Measurements from ENCODE around the gene PABPC4L.
"Not testable (repeated sequence)": the region's sequence is repeated elsewhere in the genome, so short reads cannot be mapped to it uniquely, and the experiment has no call there.

Gene PABPC4L

GRCh38 chr4:134201216-134202161, at the start of gene PABPC4L:
PABPC4L (minus strand) TSS chr4:134201789; CDS start chr4:134201019, 770 bp downstream.
- DNase-seq: no peak

DNA sequence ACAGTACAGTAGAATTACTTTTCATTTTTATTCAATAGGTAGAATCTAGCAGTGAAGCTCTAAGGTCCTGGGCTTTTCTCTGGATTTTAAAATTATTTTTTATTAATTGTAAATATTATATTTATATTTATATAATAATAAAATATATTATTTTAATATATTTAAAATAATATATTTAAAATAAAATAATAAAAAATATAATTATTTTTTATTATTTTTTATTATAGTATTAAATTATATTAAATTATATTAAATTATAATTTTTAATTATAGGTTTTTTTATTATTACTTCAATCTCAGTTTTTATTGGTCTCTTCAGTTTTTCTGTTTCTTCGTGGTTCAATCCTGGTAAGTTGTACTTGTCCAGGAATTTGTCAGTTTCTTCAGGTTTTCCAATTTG, 49.7 kb upstream of the PABPC4L start:
- DNase-seq: no peak

DNA sequence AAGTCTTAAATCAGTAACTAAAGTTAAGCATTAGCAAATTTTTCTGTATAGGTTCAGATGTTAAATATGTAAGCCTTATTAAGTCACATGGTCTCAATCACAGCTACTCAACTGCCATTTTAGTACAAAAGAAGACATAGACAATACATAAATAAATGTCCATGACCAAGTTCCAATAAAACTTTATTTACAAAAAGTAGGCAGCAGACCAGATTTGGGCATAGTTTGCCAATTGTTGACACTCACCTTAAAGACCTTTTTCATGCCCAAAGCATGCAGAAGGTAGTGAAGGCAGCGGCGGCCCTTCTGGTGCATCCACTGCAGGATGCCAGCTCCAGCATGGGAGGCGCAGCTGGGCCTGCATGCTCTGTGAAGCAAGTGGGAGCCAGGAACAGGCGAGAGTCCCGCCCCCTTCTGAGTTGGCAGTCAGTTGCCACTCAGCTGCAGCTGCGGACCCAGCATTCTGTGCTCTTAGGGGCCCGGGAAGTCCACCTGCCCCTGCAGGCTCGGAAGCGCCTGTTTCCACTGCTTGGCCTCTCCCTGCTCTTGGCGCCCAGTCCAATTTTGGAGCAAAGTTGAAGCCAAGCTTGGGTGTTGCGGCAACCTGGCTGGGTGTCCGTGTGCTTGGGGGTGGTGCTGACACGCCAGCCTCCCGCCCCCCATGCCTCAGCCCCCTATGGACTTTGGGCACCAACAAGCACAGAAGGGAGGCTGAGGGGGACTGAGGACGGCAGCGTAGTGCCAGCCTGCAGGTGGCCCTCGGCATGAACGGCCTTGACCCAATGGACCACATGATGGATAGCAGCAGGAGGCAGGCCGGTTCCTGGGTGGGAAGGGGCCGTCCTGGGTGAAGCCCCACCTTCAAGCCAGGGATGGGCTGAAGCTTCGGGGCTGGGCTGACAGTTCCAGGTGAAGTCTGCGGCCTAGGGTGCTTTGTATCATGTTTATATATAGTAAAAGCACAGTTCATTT, 42.4 kb upstream of the PABPC4L start:
- no peak for DNase-seq

DNA sequence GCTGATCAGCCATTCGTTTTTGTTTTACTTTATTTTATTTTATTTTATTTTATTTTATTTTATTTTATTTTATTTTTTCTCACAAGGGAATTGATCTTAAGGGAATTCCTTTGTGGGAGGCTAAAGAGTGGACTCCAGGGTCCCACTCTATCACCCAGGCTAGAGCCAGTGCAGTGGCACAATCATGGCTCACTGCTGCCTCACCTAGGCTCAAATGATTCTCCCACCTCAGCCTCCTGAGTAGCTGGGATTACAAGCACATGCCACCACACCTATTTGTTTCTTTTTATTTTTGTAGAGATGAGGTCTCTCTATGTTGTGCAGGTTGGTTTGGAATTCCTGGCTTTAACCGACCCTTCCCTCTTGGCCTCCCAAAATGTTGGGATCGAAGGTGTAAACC, 17.5 kb upstream of the PABPC4L start:
- no peak for DNase-seq

GRCh38 chr4:134216411-134216810, 14.8 kb upstream of the PABPC4L start:
- no peak for DNase-seq

DNA sequence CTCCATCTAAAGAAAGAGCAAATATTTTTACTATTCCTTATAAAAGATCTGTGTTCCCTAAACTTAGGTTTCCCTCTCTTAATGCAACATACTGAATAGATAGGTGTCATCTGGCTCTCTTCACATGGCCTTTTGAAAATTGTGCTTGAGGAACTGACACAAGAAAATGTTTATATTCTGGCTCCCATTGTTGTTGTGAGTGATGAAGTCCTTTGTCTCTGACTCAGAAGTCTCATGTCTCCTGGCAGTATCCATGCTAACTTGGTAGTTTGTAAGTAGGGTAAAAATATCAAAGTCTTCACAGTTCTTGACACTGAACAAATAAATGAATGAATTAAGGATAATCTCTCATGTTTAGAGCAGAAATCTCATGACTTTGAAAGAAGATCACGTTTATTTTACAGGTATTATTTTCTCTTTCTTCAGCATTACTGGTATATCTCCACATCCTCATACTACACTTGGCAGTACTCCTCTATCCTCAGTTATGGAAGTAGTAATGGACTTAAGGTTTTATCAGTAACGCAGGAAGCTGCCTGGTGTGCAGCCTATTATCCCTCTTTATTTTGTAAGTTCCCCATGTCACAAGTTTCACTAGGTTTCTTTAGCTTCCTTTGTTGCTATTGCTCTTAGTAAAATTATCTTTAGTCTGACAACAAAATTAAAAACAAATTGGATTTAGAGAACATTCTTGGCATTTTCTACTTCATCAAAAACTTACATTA, 14.2 kb upstream of the PABPC4L start:
- DNase-seq: no peak

DNA sequence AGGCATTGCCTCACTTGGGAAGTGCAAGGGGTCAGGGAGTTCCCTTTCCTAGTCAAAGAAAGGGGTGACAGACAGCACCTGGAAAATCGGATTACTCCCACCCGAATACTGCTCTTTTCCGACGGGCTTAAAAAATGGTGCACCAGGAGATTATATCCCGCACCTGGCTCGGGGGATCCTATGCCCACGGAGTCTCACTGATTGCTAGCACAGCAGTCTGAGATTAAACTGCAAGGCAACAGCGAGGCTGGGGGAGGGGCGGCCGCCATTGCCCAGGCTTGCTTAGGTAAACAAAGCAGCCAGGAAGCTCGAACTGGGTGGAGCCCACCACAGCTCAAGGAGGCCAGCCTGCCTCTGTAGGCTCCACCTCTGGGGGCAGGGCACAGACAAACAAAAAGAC, 6.4 kb upstream of the PABPC4L start:
- not testable (repeated sequence) for DNase-seq

GRCh38 chr4:134202166-134202956, 772 bp upstream of the PABPC4L start:
- DNase-seq: no peak

DNA sequence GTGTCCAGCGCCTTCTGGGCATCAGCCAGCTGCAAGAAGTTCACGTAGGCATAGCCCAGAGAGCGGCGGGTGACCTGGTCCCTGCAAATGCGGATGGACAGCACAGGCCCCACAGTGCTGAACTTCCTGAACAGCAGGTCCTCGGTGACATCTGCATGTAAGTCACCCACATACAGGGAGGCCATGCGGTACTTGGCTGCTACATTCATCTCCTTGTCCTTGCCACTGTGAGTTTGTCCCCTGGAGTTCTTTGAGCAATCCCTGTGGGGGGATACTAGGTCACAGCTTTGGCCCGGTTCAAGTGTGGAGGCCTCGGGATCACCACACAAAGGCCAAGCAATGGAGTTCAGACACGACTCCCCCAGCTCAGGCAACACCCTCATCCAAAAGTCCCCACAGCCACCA, 776 bp downstream of the PABPC4L start:
- no peak for DNase-seq

DNA sequence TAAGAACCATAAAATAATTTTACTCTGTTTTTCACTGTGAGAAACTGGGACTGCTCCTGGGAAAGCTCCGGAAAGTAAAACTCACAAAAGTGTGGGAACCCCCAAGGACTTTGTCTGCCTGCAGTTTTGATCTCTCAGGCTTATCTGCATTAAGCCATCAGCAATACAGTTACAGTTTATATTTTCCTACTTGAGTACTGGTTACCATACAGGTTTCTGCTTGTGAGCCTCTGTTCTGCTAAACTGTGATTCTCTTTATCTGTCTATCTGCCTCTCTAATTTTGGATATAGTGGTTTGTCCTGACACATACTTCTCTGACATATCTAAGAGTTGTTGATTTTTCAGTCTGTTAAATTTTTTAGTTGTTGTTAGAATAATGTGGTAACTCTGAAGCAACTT, 11.6 kb downstream of the PABPC4L start:
- no peak for DNase-seq

- no peak for DNase-seq
These were observed 12.1 kb downstream of the PABPC4L start for GRCh38 chr4:134189480-134189879.

DNA sequence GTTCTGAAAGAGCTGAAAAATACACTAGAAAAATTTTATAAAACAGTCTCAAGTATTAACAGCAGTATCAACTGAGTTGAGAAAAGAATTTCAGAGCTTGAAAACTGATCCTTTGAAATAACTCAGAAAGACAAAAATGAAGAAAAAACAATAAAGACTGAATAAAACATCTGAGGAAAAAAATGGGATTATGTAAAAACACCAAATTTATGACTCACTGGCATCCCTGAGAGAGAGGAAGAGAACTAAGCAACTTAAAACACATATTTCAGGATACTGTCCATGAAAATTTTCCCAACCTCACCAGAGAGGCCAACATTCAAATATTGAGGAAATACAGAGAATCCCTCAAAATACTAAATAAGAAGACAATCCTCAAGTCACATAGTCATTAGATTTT, 22.9 kb downstream of the PABPC4L start:
- DNase-seq: no peak

DNA sequence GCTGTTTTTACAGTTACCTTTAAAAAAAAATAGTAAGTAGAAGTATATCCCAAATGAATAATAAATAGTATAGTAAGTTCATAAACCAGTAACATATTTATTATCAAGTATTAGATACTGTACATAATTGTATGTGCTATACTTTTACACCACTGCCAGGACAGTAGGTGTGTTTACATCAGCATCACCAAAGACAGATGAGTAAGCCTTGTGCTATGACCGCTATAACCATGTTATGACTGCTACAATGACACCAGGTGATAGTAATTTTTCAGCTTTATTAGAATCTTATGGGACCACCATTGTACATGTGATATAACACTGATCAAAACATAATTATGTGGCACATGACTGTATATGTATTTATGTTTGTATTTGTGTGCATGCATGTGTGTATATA, 27.3 kb downstream of the PABPC4L start:
- no peak for DNase-seq

DNA sequence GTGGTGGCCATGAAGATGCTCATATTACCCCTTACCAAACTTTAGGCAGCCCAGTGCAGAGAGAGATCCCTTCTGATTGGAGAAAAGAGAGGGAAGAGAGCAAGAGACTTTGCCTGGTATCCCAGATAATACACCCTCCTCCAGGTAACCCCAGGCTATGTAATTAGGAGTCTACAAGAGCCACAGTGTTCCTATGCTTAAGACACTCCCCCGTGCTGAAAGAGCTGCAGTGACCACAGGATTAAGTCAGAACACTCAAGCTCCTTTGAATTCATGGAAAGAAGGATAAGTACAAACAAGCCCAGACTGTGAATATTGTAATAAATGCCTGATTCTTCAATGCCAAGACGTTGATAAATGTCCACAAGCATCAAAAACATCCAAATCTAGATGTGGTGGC, 41.4 kb downstream of the PABPC4L start:
- no peak for DNase-seq

DNA sequence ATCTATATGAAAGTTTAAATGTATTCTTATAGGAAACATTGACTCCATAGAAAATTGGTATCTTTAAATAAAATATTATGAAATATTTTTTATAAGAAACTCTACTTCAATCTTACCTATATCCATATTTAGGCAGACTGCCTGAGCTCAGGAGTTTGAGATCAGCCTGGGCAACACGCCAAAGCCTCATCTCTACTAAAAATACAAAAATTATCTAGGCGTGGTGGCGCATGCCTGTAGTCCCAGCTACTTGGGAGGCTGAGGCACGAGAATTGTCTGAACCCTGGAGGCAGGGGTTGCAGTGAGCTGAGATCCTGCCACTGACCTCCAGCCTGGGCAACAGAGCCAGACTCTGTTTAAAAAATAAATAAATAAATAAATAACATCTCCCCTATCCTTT, 47.5 kb downstream of the PABPC4L start:
- no peak for DNase-seq

GRCh38 chr4:134147941-134148340, 53.6 kb downstream of the PABPC4L start:
- DNase-seq: no peak
